GM12872 (cell line): ENCODE data around the gene TEKT5.

Experiments used
- TF ChIP-seq, protein P1 (sequence below): IDR thresholded peaks from 3 replicates; pipeline ENCODE4 v1.5.1; 2011; ENCODE audit warnings: low read depth, mild to moderate bottlenecking, low read length, moderate library complexity; ENCODE audit not compliant: insufficient read depth

TEKT5 gene

DNA sequence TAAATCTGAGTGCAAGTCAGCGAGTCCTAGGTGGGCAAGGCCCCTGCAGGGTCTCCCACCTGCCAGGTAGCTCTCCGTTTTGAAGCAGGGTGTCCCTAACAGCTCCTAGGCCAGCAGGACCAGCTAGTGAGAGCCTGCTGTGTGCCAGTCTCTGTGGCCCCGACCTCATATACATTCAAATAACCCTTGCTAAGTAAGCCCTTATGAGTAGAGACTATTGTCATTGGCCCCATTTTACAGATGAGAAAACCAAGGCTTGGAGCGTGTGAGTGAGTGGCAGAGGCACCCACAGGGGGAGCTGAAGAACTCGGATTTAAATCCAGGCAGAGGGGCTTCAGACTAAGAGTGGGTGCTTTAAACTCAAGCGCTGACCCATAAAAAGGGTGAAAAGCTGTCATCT is 74.6 kb downstream of the TEKT5 start:
- TF ChIP-seq, protein P1, sequence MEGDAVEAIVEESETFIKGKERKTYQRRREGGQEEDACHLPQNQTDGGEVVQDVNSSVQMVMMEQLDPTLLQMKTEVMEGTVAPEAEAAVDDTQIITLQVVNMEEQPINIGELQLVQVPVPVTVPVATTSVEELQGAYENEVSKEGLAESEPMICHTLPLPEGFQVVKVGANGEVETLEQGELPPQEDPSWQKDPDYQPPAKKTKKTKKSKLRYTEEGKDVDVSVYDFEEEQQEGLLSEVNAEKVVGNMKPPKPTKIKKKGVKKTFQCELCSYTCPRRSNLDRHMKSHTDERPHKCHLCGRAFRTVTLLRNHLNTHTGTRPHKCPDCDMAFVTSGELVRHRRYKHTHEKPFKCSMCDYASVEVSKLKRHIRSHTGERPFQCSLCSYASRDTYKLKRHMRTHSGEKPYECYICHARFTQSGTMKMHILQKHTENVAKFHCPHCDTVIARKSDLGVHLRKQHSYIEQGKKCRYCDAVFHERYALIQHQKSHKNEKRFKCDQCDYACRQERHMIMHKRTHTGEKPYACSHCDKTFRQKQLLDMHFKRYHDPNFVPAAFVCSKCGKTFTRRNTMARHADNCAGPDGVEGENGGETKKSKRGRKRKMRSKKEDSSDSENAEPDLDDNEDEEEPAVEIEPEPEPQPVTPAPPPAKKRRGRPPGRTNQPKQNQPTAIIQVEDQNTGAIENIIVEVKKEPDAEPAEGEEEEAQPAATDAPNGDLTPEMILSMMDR = no peak

DNA sequence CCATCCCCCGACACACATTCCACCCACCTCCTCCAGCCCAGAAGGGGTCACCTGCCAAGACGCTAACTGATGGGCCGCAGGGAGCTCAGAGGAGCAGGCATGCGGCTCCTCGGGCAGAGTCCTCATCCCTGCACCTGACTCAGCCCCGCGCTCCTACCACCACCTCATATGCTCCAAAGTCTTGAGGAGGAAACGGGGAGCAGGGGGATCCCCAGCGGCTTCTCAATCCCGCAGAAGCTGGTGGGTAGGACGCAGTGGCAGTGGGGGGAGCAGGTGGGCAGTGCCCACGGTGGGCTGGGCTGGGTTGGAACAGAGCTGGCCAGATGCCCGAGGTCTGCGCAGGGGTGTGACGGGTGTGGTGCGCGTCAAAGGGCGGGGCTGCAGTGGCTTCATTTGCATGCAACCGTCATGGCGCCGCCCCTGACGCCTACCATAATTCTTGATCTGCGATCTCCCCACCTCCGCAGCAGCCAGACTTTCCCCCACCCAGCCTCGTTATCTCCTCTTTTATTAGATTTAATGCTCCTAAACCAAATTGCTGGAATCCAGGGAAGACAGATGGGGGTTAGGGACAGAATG is 75.4 kb downstream of the TEKT5 start:
- TF ChIP-seq, protein P1 = no peak

DNA sequence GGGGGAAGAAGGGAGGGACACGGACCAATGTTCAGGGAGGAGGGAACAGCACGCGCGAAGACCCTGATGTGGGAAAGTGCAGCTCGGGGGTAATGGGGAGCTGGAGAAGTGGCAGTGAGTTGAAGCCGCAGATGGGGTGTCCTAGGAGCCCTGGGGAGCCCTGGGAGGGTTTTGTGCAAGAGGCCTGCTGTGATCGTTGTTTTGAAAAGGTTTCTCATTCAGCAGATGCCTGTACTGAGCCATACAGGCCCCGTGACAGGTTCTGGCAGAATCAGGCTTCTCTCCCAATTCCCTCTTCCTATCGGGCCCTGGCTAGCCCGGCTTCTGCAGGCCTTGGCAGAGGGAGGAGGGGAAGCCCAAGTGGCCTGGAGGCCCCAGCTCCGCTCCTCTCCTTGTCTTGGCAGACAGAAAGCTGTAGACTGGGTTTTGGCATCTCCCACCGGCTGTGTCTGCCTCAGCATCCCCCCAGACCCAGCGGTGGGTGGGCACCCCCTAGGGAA is 76.0 kb downstream of the TEKT5 start:
- TF ChIP-seq, protein P1 = no peak

DNA sequence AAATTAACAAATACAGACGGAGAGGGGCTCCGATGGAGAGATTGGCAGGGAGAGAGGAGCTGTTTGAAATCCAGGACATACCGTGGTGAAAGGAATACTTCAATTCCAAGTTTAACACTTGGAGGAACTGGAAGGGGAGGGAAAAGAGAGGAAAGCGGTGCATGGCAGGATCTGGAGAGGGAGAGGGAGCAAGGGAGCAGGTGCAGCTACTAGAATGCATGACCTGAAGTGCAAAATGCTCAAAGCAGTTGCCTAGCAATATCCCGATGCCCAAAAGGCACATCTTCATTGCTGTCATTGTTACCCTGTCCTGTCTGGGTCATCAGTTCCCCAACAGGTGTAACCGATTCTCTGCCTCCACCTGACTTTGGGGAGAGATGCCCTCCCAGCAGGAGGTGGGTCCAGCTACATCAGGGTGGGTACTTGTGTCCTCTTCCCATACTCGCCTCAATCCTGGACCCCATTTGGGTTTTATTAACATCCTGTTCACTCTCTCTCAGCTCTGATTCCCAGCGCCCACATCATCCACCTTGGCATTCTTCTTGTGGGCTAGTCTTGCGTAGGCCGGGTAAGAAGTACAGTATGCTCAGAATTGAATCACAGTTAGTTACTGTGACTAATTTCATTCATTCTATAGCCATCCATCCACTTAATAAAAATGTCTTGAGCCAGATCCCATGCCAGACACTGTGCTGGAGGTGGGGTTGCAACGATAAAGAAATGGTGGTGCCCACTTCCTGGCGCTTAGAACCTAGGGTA is 76.9 kb downstream of the TEKT5 start:
- TF ChIP-seq, protein P1 = no peak

DNA sequence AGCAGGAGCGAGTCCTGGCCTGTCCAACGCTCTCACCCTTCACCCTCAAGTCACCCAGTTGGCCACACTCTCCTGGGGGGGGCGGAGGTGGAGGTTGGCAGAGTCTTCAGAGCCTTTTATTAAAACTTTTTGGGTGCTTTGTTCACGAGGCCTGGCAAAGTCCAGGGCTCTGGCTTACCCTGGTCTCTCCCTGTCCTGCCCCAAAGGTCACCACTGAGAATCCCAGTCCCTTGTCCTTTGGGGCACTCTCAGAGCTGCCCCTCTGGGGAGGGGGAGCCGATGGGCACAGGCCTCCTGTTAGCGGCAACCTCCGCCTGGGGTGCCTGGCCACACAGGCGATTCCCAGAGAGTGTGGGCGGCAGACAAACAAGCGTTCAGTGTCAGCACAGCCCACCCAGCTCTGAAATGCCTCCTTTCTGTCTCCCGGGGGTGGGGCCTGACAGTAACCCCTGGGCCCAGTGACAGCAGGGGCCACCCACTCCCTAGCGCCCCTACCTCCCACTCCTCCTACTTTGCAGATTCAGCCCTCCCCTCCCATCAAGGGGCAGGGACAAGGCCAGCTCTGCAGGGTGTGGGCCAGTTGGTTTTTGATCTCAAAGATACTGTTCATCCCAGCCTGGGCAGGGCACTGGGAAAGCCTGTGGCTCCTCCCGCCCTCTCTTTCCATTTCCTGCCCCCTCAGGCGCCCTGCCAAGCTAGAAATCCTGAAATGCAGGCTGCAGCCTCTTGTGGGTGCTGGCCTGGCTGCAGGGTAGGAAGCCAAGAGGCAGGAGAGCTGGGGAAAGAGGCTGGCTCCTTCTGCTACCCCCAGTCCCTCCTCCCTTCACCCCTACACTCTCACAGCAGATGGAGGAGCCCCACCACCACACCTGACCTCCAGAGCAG is 77.7 kb downstream of the TEKT5 start:
- TF ChIP-seq, protein P1 = no peak

DNA sequence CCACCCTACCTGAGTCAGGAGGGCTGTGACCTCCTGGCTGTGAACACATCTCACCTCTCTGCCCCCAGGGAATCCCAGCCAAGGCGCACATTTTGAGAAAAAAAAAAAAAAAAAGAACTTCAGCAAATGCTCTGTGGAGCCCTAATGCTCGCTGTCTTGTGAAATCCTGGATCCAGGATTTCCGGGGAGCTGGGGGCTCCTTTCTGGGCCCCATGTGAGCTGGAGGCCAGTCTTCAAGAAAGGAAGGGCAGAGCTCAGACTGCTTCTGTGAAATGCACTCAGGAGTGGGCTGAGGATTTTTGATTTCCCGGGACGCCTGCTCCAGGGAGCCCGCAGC is 78.3 kb downstream of the TEKT5 start:
- TF ChIP-seq, protein P1 = no peak

DNA sequence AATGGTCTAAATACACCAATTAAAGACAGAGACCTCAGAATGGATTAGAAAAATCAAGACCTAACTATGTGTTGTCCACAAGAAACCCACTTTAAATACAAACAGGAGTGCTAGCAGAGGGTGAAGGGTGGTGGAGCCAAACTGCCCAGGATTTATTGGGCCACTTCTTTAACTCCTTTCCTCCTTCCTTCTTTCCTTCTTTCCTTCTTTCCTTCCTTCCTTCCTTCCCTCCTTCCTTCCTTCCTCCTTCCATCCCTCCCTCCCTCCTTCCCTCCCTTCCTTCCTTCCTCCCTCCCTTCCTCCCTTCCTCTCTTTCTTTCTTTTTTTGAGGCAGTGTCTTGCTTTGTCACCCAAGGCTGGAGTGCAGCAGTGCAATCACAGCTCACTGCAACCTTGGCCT is 80.0 kb downstream of the TEKT5 start:
- TF ChIP-seq, protein P1 = no peak
